ENCODE results near the gene FAM177A1. TPM values are rescaled to one million over a fixed set of nuclear protein-coding genes. Genes with fewer than 3 reads are reported as not detected.
"Not testable (repeated sequence)": the region's sequence is repeated elsewhere in the genome, so short reads cannot be mapped to it uniquely, and the experiment has no call there.

Gene FAM177A1
- 44.8 TPM for total RNA-seq

- FAIRE-seq, result no peak
- peak; percentile 95 to 98 for DNase-seq (ENCODE audit: low spot score in 2 of 2)
Measured at GRCh38 chr14:35046048-35046750, at the start of gene FAM177A1. FAM177A1 (plus strand) TSS chr14:35046272; CDS start chr14:35046464, 192 bp downstream.

GRCh38 chr14:34997762-34998161 is 48.3 kb upstream of the FAM177A1 start:
- no peak for DNase-seq (ENCODE audit: low spot score in 2 of 2)
- FAIRE-seq, result no peak

GRCh38 chr14:34999500-34999899 is 46.6 kb upstream of the FAM177A1 start:
- no peak for FAIRE-seq
- no peak for DNase-seq (ENCODE audit: low spot score in 2 of 2)

GRCh38 chr14:35001621-35002020 is 44.5 kb upstream of the FAM177A1 start:
- FAIRE-seq, result no peak

GRCh38 chr14:35004839-35005238 is 41.2 kb upstream of the FAM177A1 start:
- FAIRE-seq, result no peak
- DNase-seq (ENCODE audit: low spot score in 2 of 2), result no peak

More at GRCh38 chr14:35001621-35002020, 44.5 kb upstream of the FAM177A1 start:
- no peak for DNase-seq (ENCODE audit: low spot score in 2 of 2)

GRCh38 chr14:35016568-35016967 is 29.5 kb upstream of the FAM177A1 start:
- FAIRE-seq (no peak), DNase-seq (ENCODE audit: low spot score in 2 of 2) (no peak)

- FAIRE-seq, result no peak
- DNase-seq (ENCODE audit: low spot score in 2 of 2), result no peak
Measured at GRCh38 chr14:35020713-35021112, 25.4 kb upstream of the FAM177A1 start.

- FAIRE-seq (peak; percentile 6), DNase-seq (ENCODE audit: low spot score in 2 of 2) (no peak)
Measured at GRCh38 chr14:35028435-35028834, 17.6 kb upstream of the FAM177A1 start.

GRCh38 chr14:35032562-35032961 is 13.5 kb upstream of the FAM177A1 start:
- FAIRE-seq, result no peak
- DNase-seq (ENCODE audit: low spot score in 2 of 2), result no peak

GRCh38 chr14:35034440-35034833 is 11.6 kb upstream of the FAM177A1 start:
- FAIRE-seq (no peak), DNase-seq (ENCODE audit: low spot score in 2 of 2) (no peak)

- not testable (repeated sequence) for FAIRE-seq; DNase-seq (ENCODE audit: low spot score in 2 of 2)
Measured at GRCh38 chr14:35034944-35035554, 11.0 kb upstream of the FAM177A1 start.

- not testable (repeated sequence) for FAIRE-seq; DNase-seq (ENCODE audit: low spot score in 2 of 2)
Measured at GRCh38 chr14:35038312-35038711, 7.8 kb upstream of the FAM177A1 start.

- FAIRE-seq (no peak), DNase-seq (ENCODE audit: low spot score in 2 of 2) (no peak)
Measured at GRCh38 chr14:35042632-35043031, 3.4 kb upstream of the FAM177A1 start.

- DNase-seq (ENCODE audit: low spot score in 2 of 2) (no peak), FAIRE-seq (no peak)
Measured at GRCh38 chr14:35043046-35043445, 3.0 kb upstream of the FAM177A1 start.

GRCh38 chr14:35044939-35045797 is 904 bp upstream of the FAM177A1 start:
- FAIRE-seq (peak; percentile 36), DNase-seq (ENCODE audit: low spot score in 2 of 2) (peak in 1 of 2 donors; percentile 56)

GRCh38 chr14:35045798-35046047 is 349 bp upstream of the FAM177A1 start:
- FAIRE-seq (no peak), DNase-seq (ENCODE audit: low spot score in 2 of 2) (no peak)

- FAIRE-seq, result no peak
- no peak for DNase-seq (ENCODE audit: low spot score in 2 of 2)
Measured at GRCh38 chr14:35046751-35047536, 872 bp downstream of the FAM177A1 start.

- no peak for DNase-seq (ENCODE audit: low spot score in 2 of 2)
- FAIRE-seq, result no peak
Measured at GRCh38 chr14:35047976-35048513, 2.0 kb downstream of the FAM177A1 start.

- FAIRE-seq (no peak), DNase-seq (ENCODE audit: low spot score in 2 of 2) (no peak)
Measured at GRCh38 chr14:35050652-35051051, 4.6 kb downstream of the FAM177A1 start.

GRCh38 chr14:35051796-35052195 is 5.7 kb downstream of the FAM177A1 start:
- DNase-seq (ENCODE audit: low spot score in 2 of 2) (no peak), FAIRE-seq (no peak)

Data from frontal cortex (tissue), 4 donors.